ENCODE results near the gene SUSD6. TPM values are rescaled to one million over a fixed set of nuclear protein-coding genes. Genes with fewer than 3 reads are reported as not detected.
"Not testable (repeated sequence)": the region's sequence is repeated elsewhere in the genome, so short reads cannot be mapped to it uniquely, and the experiment has no call there.

Gene SUSD6
- total RNA-seq, 4 donors from 2014 or later, result 11.9 to 26.3 (median 16.2) TPM

DNA sequence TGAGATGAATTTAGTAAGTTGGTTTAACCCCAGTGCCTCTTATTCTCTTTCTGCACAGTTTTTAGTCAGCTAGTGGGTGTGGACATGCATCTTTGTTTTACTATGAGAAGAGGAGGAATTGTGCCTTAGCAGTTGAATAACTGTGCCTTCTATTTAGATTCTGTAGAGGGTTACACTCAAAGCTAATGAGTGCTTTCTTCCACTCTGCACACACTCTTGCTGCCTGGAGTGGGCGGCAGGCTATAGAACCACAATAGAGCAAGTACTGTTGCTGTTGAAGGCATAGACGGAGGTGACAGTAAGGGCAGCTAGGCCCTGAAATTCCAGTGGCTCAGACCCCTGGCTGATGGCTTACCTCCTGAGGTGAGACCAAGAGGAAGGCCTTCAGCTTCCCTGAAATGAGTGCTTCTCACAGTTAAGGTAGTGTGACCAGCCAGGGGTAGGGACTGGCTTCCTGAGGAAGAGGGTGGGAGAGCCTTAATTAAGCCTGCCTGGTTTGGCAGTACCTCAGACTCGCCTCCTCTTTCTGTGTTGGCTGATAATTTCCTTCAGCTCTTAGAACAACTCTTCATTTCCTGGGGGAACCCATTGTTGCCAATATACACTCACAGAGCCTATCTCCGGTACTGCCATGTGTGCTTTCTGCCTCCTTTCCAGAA is 24.7 kb downstream of the SUSD6 start:
- H3K4me3 ChIP-seq, result no peak overlapping the region
- H3K9me3 ChIP-seq, result no peaks in the 10 kb centered on the region
- ATAC-seq (peak in 1 of 2 donors; percentile 30), DNase-seq (no peak)
- TF ChIP-seq POLR2A (IDR thresholded peaks at IDR 0.05), result no peak
- peak overlapping the region; percentile 47 to 76 (median 64) for H3K27ac ChIP-seq
- intact Hi-C loops (cut with DNase I; ENCODE audit: low total_unique reads) (loop anchor here (10.0 kb wide), 1 partner anchor 549 kb away; the partner anchor contains the start of gene SLC8A3), in situ Hi-C loops (cut with MboI; ENCODE audit: low sequenced_read_pairs in 4 of 4) (no loop called here)
- H3K27me3 ChIP-seq, result no peaks in the 10 kb centered on the region
- H3K36me3 ChIP-seq, result no peaks in the 10 kb centered on the region
- peaks cover 77 to 84% of the 10 kb centered on the region in 2 donors for H3K4me1 ChIP-seq

DNA sequence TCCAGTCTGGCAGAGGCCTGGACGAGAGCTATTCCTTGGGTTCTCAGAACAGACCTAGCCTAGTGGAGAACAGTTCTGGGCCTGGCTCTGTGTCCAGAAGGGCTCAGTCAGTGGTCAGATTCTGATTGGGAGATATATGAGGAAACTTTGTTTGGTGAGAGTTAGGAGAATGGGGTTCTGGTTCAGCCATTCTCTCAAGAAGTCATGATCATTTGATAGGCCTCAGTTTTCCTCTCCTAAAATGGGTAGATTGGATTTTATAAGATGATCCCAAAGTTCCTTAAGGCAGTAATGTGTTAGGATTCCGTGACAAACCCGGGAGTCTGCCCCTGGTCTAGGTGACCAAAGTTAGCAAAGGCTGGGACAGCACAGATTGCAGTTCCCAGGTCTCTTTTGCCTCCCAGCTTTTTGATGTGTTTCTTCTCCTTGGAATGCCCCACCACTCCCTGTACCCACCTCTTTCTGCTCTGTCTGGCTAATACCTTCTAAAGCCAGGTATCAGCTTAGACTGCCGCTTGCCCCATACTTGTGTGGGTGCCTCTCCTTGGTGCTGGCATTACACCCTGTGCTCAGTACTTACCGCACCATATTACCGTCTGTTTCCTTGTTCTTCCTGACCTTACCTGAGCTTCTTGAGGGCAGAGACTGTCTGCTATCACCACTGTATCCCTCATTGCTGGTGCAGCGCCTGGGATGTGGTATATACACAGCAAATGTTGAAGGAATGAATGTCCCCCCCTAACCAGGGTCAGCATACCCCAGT is 25.5 kb downstream of the SUSD6 start:
- H3K4me3 ChIP-seq, result no peak overlapping the region
- H3K36me3 ChIP-seq, result no peaks in the 10 kb centered on the region
- in situ Hi-C loops (cut with MboI; ENCODE audit: low sequenced_read_pairs in 4 of 4), result no loop called here

DNA sequence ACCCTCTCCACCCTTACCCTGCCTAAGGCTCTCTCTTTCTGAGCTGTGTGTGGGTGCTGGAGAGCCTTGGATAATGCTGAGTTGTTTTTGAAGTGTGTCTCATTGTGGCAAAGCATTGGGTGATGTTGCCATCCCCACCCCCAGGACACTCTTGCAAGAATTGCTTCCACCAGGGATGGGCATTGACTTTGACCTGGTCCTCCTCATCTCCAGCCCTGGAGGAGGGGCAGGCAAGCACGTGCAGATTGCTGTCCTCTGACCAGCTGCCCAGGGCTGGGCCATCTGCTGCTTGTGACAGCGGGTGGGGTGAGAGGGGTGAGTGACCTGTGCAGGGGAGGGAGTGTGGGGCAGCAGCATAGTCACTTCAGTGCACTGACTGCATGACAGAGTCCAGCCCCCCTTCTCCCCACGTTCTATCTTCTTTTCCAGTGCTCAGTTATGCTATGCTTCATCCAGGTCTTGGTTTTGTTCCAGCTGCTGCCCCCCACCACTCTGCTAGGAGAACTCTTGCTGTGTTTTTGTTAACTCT is 26.2 kb downstream of the SUSD6 start:
- peak in 1 of 2 donors; percentile 16 for TF ChIP-seq POLR2A (IDR thresholded peaks at IDR 0.05)
- TF ChIP-seq, protein P1, sequence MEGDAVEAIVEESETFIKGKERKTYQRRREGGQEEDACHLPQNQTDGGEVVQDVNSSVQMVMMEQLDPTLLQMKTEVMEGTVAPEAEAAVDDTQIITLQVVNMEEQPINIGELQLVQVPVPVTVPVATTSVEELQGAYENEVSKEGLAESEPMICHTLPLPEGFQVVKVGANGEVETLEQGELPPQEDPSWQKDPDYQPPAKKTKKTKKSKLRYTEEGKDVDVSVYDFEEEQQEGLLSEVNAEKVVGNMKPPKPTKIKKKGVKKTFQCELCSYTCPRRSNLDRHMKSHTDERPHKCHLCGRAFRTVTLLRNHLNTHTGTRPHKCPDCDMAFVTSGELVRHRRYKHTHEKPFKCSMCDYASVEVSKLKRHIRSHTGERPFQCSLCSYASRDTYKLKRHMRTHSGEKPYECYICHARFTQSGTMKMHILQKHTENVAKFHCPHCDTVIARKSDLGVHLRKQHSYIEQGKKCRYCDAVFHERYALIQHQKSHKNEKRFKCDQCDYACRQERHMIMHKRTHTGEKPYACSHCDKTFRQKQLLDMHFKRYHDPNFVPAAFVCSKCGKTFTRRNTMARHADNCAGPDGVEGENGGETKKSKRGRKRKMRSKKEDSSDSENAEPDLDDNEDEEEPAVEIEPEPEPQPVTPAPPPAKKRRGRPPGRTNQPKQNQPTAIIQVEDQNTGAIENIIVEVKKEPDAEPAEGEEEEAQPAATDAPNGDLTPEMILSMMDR (IDR thresholded peaks at IDR 0.05 in 4 of 5, conservative IDR thresholded peaks at IDR 0.05 in 1 of 5), result no peak
- Histone ChIP-seq H3K27ac (peak overlapping the region; percentile 50 to 76 (median 64)), H3K27me3 (no peaks in the 10 kb centered on the region), H3K9me3 (no peaks in the 10 kb centered on the region), H3K36me3 (no peaks in the 10 kb centered on the region), H3K4me3 (no peak overlapping the region), H3K4me1 (peaks cover 63 to 71% of the 10 kb centered on the region in 2 donors)
- peak; percentile 70 to 77 for ATAC-seq
- intact Hi-C loops (cut with DNase I; ENCODE audit: low total_unique reads) (loop anchor here (10.0 kb wide), 1 partner anchor 547 kb away; the partner anchor contains the start of gene SLC8A3), in situ Hi-C loops (cut with MboI; ENCODE audit: low sequenced_read_pairs in 4 of 4) (no loop called here)
- peak; percentile 70 to 76 for DNase-seq

More for the DNA sequence above, 25.5 kb downstream of the SUSD6 start:
- intact Hi-C loops (cut with DNase I; ENCODE audit: low total_unique reads), result loop anchor here (10.0 kb wide), 1 partner anchor 548 kb away; the partner anchor contains the start of gene SLC8A3
- ATAC-seq (peak in 1 of 2 donors; percentile 10), DNase-seq (no peak)
- peaks cover 69 to 77% of the 10 kb centered on the region in 2 donors for H3K4me1 ChIP-seq
- no peaks in the 10 kb centered on the region for H3K9me3 ChIP-seq
- TF ChIP-seq, protein P1 (IDR thresholded peaks at IDR 0.05 in 4 of 5, conservative IDR thresholded peaks at IDR 0.05 in 1 of 5), result no peak
- no peak for TF ChIP-seq POLR2A (IDR thresholded peaks at IDR 0.05)
- peak overlapping the region; percentile 47 to 76 (median 64) for H3K27ac ChIP-seq
- no peaks in the 10 kb centered on the region for H3K27me3 ChIP-seq

DNA sequence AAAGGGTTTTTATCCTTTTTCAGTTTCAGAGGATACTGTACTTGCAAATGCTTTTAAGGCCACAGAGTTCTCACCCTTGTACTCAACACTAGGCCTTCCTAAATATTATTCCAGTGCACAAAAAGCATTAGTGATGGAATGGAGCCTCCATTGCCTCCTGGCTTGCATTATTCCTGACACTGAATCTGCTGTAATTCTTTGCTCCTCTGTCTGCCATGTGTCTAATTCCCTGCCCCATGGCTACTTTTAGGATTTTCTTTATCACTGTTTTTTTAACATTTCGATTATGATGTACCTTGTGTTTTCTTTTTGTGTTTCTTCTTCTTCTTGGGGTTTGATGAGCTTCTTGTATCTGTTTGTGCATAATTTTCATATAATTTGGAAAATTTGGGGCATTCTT is 29.5 kb downstream of the SUSD6 start:
- no peaks in the 10 kb centered on the region for H3K36me3 ChIP-seq
- no peak for ATAC-seq
- no peak for DNase-seq
- H3K4me1 ChIP-seq, result peaks cover 53 to 64% of the 10 kb centered on the region in 2 donors
- H3K27me3 ChIP-seq, result no peaks in the 10 kb centered on the region
- H3K4me3 ChIP-seq, result no peak overlapping the region
- H3K9me3 ChIP-seq, result no peaks in the 10 kb centered on the region
- TF ChIP-seq POLR2A (IDR thresholded peaks at IDR 0.05), result no peak
- TF ChIP-seq, protein P1 (IDR thresholded peaks at IDR 0.05 in 4 of 5, conservative IDR thresholded peaks at IDR 0.05 in 1 of 5), result no peak
- in situ Hi-C loops (cut with MboI; ENCODE audit: low sequenced_read_pairs in 4 of 4), result no loop called here
- no peak overlapping the region for H3K27ac ChIP-seq
- intact Hi-C loops (cut with DNase I; ENCODE audit: low total_unique reads), result no loop called here

DNA sequence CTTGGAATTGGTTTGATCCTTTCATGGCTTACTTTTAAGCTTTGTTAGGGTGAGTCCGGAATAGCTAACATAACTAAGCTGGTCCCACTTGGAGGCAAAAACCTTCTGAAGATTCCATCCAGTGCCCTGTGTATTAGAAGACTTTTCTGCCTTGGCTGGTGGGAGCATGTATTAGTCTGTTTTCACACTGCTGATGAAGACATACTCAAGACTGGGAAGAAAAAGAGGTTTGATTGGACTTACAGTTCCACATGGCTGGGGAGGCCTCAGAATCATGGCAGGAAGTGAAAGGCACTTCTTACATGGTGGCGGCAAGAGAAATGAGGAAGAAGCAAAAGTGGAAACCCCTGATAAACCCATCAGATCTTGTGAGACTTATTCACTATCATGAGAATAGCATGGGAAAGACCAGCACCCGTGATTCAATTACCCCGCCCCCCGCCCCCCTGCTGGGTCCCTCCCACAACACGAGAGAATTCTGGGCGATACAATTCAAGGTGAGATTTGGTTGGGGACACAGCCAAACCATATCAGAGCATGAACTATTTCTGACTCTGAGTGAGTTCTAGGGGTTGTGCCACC is 30.9 kb downstream of the SUSD6 start:
- H3K36me3 ChIP-seq; intact Hi-C loops (cut with DNase I; ENCODE audit: low total_unique reads); H3K27me3 ChIP-seq; DNase-seq; H3K4me3 ChIP-seq; ATAC-seq; in situ Hi-C loops (cut with MboI; ENCODE audit: low sequenced_read_pairs in 4 of 4); H3K9me3 ChIP-seq: not testable (repeated sequence)
- Histone ChIP-seq H3K4me1 (peaks cover 44 to 54% of the 10 kb centered on the region in 2 donors), H3K27ac (peak overlapping the region; percentile 74 to 82 (median 78))
